PC-3 (cell line): ENCODE measurements around the gene SYNCRIP.

ENCODE experiments used
- CTCF ChIP-seq: fragments of 300-600 bp; sonication (generic); conservative IDR thresholded peaks from 2 replicates; pipeline ENCODE4 v1.5.1; 2017; ENCODE audit warnings: antibody characterized with exemption, low read depth, mild to moderate bottlenecking, low read length
- EZH2 ChIP-seq: fragments of 300-600 bp; sonication (generic); IDR thresholded peaks from one replicate; pipeline ENCODE4 v1.6.1; 2017; ENCODE audit warnings: antibody characterized with exemption, mild to moderate bottlenecking, low read length; ENCODE audit not compliant: unreplicated experiment
- EZH2phosphoT487 ChIP-seq: fragments of 300-600 bp; sonication (generic); IDR thresholded peaks from 2 replicates; pipeline ENCODE4 v1.6.1; 2018; ENCODE audit warnings: mild to moderate bottlenecking, antibody characterized with exemption, low read length, borderline replicate concordance

GRCh38 chr6:85672623-85673022, 29.9 kb upstream of the SYNCRIP start:
- TF ChIP-seq CTCF (no peak), EZH2phosphoT487 (no peak), EZH2 (no peak)
